PC-9 (cell line): ENCODE measurements around the gene GUK1.

Experiments
- EZH2 ChIP-seq: fragments of 200-600 bp; sonication (generic); IDR thresholded peaks from 2 replicates; pipeline ENCODE4 v1.8.0; 2017; ENCODE audit warnings: antibody characterized with exemption, low read depth
- TF ChIP-seq, protein P1 (sequence below): fragments of 200-600 bp; sonication (generic); conservative IDR thresholded peaks from 2 replicates; pipeline ENCODE4 v1.6.1; 2017; ENCODE audit warnings: mixed run types, antibody characterized with exemption, mild to moderate bottlenecking, moderate library complexity

- no peak for TF ChIP-seq EZH2
- TF ChIP-seq, protein P1, sequence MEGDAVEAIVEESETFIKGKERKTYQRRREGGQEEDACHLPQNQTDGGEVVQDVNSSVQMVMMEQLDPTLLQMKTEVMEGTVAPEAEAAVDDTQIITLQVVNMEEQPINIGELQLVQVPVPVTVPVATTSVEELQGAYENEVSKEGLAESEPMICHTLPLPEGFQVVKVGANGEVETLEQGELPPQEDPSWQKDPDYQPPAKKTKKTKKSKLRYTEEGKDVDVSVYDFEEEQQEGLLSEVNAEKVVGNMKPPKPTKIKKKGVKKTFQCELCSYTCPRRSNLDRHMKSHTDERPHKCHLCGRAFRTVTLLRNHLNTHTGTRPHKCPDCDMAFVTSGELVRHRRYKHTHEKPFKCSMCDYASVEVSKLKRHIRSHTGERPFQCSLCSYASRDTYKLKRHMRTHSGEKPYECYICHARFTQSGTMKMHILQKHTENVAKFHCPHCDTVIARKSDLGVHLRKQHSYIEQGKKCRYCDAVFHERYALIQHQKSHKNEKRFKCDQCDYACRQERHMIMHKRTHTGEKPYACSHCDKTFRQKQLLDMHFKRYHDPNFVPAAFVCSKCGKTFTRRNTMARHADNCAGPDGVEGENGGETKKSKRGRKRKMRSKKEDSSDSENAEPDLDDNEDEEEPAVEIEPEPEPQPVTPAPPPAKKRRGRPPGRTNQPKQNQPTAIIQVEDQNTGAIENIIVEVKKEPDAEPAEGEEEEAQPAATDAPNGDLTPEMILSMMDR, result no peak
These were observed 35.4 kb downstream of the GUK1 start for GRCh38 chr1:228175316-228176023.
